ENCODE results near the gene TBCCD1.
"Not testable (repeated sequence)": the region's sequence is repeated elsewhere in the genome, so short reads cannot be mapped to it uniquely, and the experiment has no call there.

Gene TBCCD1

GRCh38 chr3:186516646-186517045, 50.5 kb downstream of the TBCCD1 start:
- no peak for DNase-seq

GRCh38 chr3:186515125-186515524, 52.0 kb downstream of the TBCCD1 start:
- no peak for DNase-seq

GRCh38 chr3:186514296-186515002, 52.7 kb downstream of the TBCCD1 start:
- no peak for DNase-seq

- no peak for DNase-seq
Observed at GRCh38 chr3:186513386-186513785, 53.8 kb downstream of the TBCCD1 start.

- DNase-seq, result no peak
Observed at GRCh38 chr3:186512570-186513302, 54.4 kb downstream of the TBCCD1 start.

GRCh38 chr3:186511702-186512101, 55.4 kb downstream of the TBCCD1 start:
- DNase-seq, result no peak

- DNase-seq, result no peak
Observed at GRCh38 chr3:186511245-186511644, 55.9 kb downstream of the TBCCD1 start.

- DNase-seq, result no peak
Observed at GRCh38 chr3:186510374-186511079, 56.6 kb downstream of the TBCCD1 start.

GRCh38 chr3:186509423-186509822, 57.7 kb downstream of the TBCCD1 start:
- no peak for DNase-seq

- DNase-seq, result no peak
Observed at GRCh38 chr3:186506857-186507256, 60.3 kb downstream of the TBCCD1 start.

GRCh38 chr3:186506191-186506739, 60.9 kb downstream of the TBCCD1 start:
- no peak for DNase-seq

- no peak for DNase-seq
Observed at GRCh38 chr3:186502966-186503712, 64.0 kb downstream of the TBCCD1 start.

GRCh38 chr3:186502138-186502948, 64.8 kb downstream of the TBCCD1 start:
- no peak for DNase-seq

- not testable (repeated sequence) for DNase-seq
Observed at GRCh38 chr3:186499949-186500348, 67.2 kb downstream of the TBCCD1 start.

- not testable (repeated sequence) for DNase-seq
Observed at GRCh38 chr3:186498022-186498421, 69.1 kb downstream of the TBCCD1 start.

- DNase-seq, result no peak
Observed at GRCh38 chr3:186497608-186498007, 69.5 kb downstream of the TBCCD1 start.

GRCh38 chr3:186496635-186497034, 70.5 kb downstream of the TBCCD1 start:
- no peak for DNase-seq

Measured in DMS79 (cell line).